HepG2 (cell line): ENCODE measurements around the gene TANGO2. TPM values are rescaled to one million over a fixed set of nuclear protein-coding genes. Genes with fewer than 3 reads are reported as not detected.
A peak's percentile ranks its signal among the peaks of the same experiment; 100 is the strongest.

Source experiments
- ARNT ChIP-seq: fragments of 450-650 bp; IDR thresholded peaks from 2 replicates; pipeline ENCODE4 v1.6.1; 2017
- CHD2 ChIP-seq: IDR thresholded peaks from 2 replicates; pipeline ENCODE4 v1.6.1; 2011; ENCODE audit warnings: low read depth, low read length, improper control_type of control experiment
- HINFP ChIP-seq: sonication (generic); formaldehyde crosslinking; IDR thresholded peaks from 2 replicates; pipeline ENCODE4 v1.4.0; 2020; ENCODE audit warnings: low read depth, mild to moderate bottlenecking, missing genetic modification reagents
- HNRNPL ChIP-seq: fragments of 200-400 bp; formaldehyde crosslinking; IDR thresholded peaks from 2 replicates; pipeline ENCODE4 v1.6.1; 2017; ENCODE audit warnings: mild to moderate bottlenecking, low read depth, low read length
- KDM2A ChIP-seq: sonication (generic); formaldehyde crosslinking; IDR thresholded peaks from 2 replicates; pipeline ENCODE4 v1.4.0; 2020; ENCODE audit warnings: low read depth, missing genetic modification reagents, borderline replicate concordance
- KDM6A ChIP-seq: IDR thresholded peaks from 2 replicates; pipeline ENCODE4 v1.6.1; 2016; ENCODE audit warnings: low read depth
- MXD1 ChIP-seq: sonication (generic); formaldehyde crosslinking; IDR thresholded peaks from 2 replicates; pipeline ENCODE4 v1.4.0; 2020; ENCODE audit warnings: mild to moderate bottlenecking, missing genetic modification reagents
- NR3C1 ChIP-seq: sonication (generic); formaldehyde crosslinking; IDR thresholded peaks from 2 replicates; pipeline ENCODE4 v1.4.0; 2020; ENCODE audit warnings: missing genetic modification reagents
- SAFB2 ChIP-seq: sonication (generic); formaldehyde crosslinking; IDR thresholded peaks from 2 replicates; pipeline ENCODE4 v1.5.1; 2020; ENCODE audit warnings: missing genetic modification reagents, low read depth, mild to moderate bottlenecking, borderline replicate concordance
- SALL1 ChIP-seq: sonication (generic); formaldehyde crosslinking; IDR thresholded peaks from 2 replicates; pipeline ENCODE4 v1.8.0; 2022; ENCODE audit warnings: mild to moderate bottlenecking, missing genetic modification reagents
- TBX2 ChIP-seq: sonication (generic); formaldehyde crosslinking; IDR thresholded peaks from 2 replicates; pipeline ENCODE4 v1.5.0; 2020; ENCODE audit warnings: missing genetic modification reagents, mild to moderate bottlenecking, borderline replicate concordance
- TFE3 ChIP-seq: IDR thresholded peaks from 2 replicates; pipeline ENCODE4 v1.6.1; 2016
- THRA ChIP-seq: sonication (generic); formaldehyde crosslinking; IDR thresholded peaks from 2 replicates; pipeline ENCODE4 v1.4.0; 2020; ENCODE audit warnings: missing genetic modification reagents, borderline replicate concordance
- UBTF ChIP-seq: sonication (generic); formaldehyde crosslinking; IDR thresholded peaks from 2 replicates; pipeline ENCODE4 v1.4.0; 2020; ENCODE audit warnings: mild to moderate bottlenecking, missing genetic modification reagents
- ZBTB46 ChIP-seq: sonication (generic); formaldehyde crosslinking; IDR thresholded peaks from 2 replicates; pipeline ENCODE4 v1.4.0; 2020; ENCODE audit warnings: mild to moderate bottlenecking, missing genetic modification reagents, borderline replicate concordance
- ZNF160 ChIP-seq: sonication (generic); formaldehyde crosslinking; IDR thresholded peaks from 2 replicates; pipeline ENCODE4 v1.8.0; 2022; ENCODE audit warnings: mild to moderate bottlenecking, inconsistent platforms, missing genetic modification reagents
- ZNF33A ChIP-seq: sonication (generic); formaldehyde crosslinking; IDR thresholded peaks from 2 replicates; pipeline ENCODE4 v1.5.1; 2020; ENCODE audit warnings: missing genetic modification reagents, mild to moderate bottlenecking, moderate library complexity, borderline replicate concordance
- ZNF431 ChIP-seq: sonication (generic); formaldehyde crosslinking; IDR thresholded peaks from 2 replicates; pipeline ENCODE4 v1.9.0; 2022; ENCODE audit warnings: missing genetic modification reagents, low read depth, mild to moderate bottlenecking, borderline replicate concordance
- polyA plus RNA-seq, 8 experiments: library from polyadenylated mRNA; depleted of rRNA in 3 of 8; stranded (reverse) in 7 of 8; unstranded in 1 of 8; fragments of >200 nt; fragmentation: Illumina TruSeq in 4 of 8; extraction: Trizol in 4 of 8; gene quantifications; 2 replicates each; pipeline versions ENCODE4 v1.2.1 to v1.2.3, GENCODE V29; 2011 to 2016; ENCODE audit warnings: low read depth in 4 of 8, missing spikeins in 1 of 8, mixed read lengths in 1 of 8; ENCODE audit not compliant: insufficient read depth in 1 of 8
- total RNA-seq, 5 experiments: library from RNA; depleted of rRNA; stranded (reverse); fragments of >200 nt; fragmentation: Illumina TruSeq; extraction: Trizol; gene quantifications; 2 replicates each; pipeline ENCODE4 v1.2.3, GENCODE V29; 2016; ENCODE audit warnings: low read depth in 1 of 5

Gene TANGO2
- total and polyA plus RNA-seq, 2 of the 13 experiments (the other 11 are each of a cell fraction or from before 2014, with no cell fraction given), result 12.9 to 14.8 TPM

- no peak for TF ChIP-seq THRA (CRISPR knock-in tag)
- no peak for TF ChIP-seq SAFB2 (CRISPR knock-in tag)
- no peak for TF ChIP-seq UBTF (CRISPR knock-in tag)
- peak; percentile 87 for TF ChIP-seq HINFP (CRISPR knock-in tag)
- no peak for TF ChIP-seq TFE3
- 0 out of 2 replicates have a peak, but pooled peaks have one; percentile 75 for TF ChIP-seq ZNF431
- TF ChIP-seq CHD2, result peak; percentile 52; the same call in 1 of the 2 replicates
- TF ChIP-seq ARNT, result no peak
- no peak; the same call in 1 of the 2 replicates for TF ChIP-seq TBX2 (CRISPR knock-in tag)
- peak; percentile 44; the same call in 1 of the 2 replicates for TF ChIP-seq MXD1 (CRISPR knock-in tag)
- no peak for TF ChIP-seq HNRNPL
- no peak for TF ChIP-seq KDM6A (CRISPR knock-in tag)
- no peak for TF ChIP-seq NR3C1 (CRISPR knock-in tag)
- TF ChIP-seq ZNF33A, result no peak
- TF ChIP-seq SALL1 (CRISPR knock-in tag), result peak; percentile 26; the same call in 1 of the 2 replicates
- TF ChIP-seq ZBTB46, result no peak
- 0 out of 2 replicates have a peak, but pooled peaks have one; percentile 15 for TF ChIP-seq ZNF160
- 0 out of 2 replicates have a peak, but pooled peaks have one; percentile 14 for TF ChIP-seq KDM2A (CRISPR knock-in tag)
Observed at GRCh38 chr22:20016734-20017621, 3.9 kb upstream of the TANGO2 start, which contains the start of gene ARVCF (continued).
